Stimulated activated naive CD8-positive, alpha-beta T cell treated with anti-CD3 and anti-CD28 coated beads, Interleukin-15, amount 100 ng/mL, for 72 hours (primary cell): ENCODE results near the gene ATCAY.
A peak's percentile ranks its signal among the peaks of the same experiment; 100 is the strongest.
"Not testable (repeated sequence)": the region's sequence is repeated elsewhere in the genome, so short reads cannot be mapped to it uniquely, and the experiment has no call there.

Experiments
- ATAC-seq: fragments of 150-1000 bp; cut with Tn5 transposase; 2 replicates; pipeline ENCODE4 v1.10.0; 2021; ENCODE audit warnings: mild to moderate bottlenecking, moderate library complexity
- DNase-seq, 2 donors: peaks; one replicate each; pipeline ENCODE4 v3.0.0; 2021 to 2022
- H3K27ac Mint-ChIP-seq, 2 donors: one replicate each; pipeline ENCODE4 v1.8.0; 2022; ENCODE audit warnings: mild to moderate bottlenecking in 2 of 2, mixed read lengths in 2 of 2, moderate library complexity in 2 of 2
- H3K27me3 Mint-ChIP-seq: one replicate; pipeline ENCODE4 v1.8.0; 2022; ENCODE audit warnings: mixed read lengths
- H3K4me1 Mint-ChIP-seq: one replicate; pipeline ENCODE4 v1.8.0; 2022; ENCODE audit warnings: mild to moderate bottlenecking, mixed read lengths
- H3K4me3 Mint-ChIP-seq, 2 donors: one replicate each; pipeline ENCODE4 v1.8.0; 2022; ENCODE audit warnings: mild to moderate bottlenecking in 2 of 2, mixed read lengths in 2 of 2, moderate library complexity in 1 of 2
- H3K9me3 Mint-ChIP-seq, 2 donors: one replicate each; pipeline ENCODE4 v1.8.0; 2022; ENCODE audit warnings: mixed read lengths in 2 of 2

ATCAY gene

GRCh38 chr19:3873151-3873550 is 7.3 kb upstream of the ATCAY start:
- no peak overlapping the region for H3K4me3 Mint-ChIP-seq
- peaks cover 51% of the 10 kb centered on the region for H3K27me3 Mint-ChIP-seq
- H3K4me1 Mint-ChIP-seq, result peaks cover 7% of the 10 kb centered on the region
- H3K9me3 Mint-ChIP-seq, result peaks cover 7 to 11% of the 10 kb centered on the region in 2 donors
- DNase-seq (no peak), ATAC-seq (no peak)
- H3K27ac Mint-ChIP-seq, result no peak overlapping the region

- DNase-seq, H3K4me1 Mint-ChIP-seq, H3K4me3 Mint-ChIP-seq, H3K9me3 Mint-ChIP-seq, ATAC-seq, H3K27ac Mint-ChIP-seq: not testable (repeated sequence)
- H3K27me3 Mint-ChIP-seq, result peaks cover 50% of the 10 kb centered on the region
Measured at GRCh38 chr19:3874695-3875094, 5.8 kb upstream of the ATCAY start.

GRCh38 chr19:3879656-3880055 is 829 bp upstream of the ATCAY start:
- DNase-seq (no peak), ATAC-seq (no peak)
- Mint-ChIP-seq H3K27me3 (peaks cover 62% of the 10 kb centered on the region), H3K4me3 (no peak overlapping the region), H3K9me3 (no peaks in the 10 kb centered on the region), H3K27ac (no peak overlapping the region), H3K4me1 (peaks cover 20% of the 10 kb centered on the region)

- Mint-ChIP-seq H3K4me1 (peaks cover 20% of the 10 kb centered on the region), H3K9me3 (no peaks in the 10 kb centered on the region), H3K27me3 (peaks cover 52% of the 10 kb centered on the region), H3K4me3 (peak overlapping the region in 1 of 2 donors; percentile 4), H3K27ac (no peak overlapping the region)
- ATAC-seq, result no peak
- no peak for DNase-seq
Measured at GRCh38 chr19:3881272-3882040, 971 bp downstream of the ATCAY start.

- H3K27ac Mint-ChIP-seq, result no peak overlapping the region
- peaks cover 52% of the 10 kb centered on the region for H3K27me3 Mint-ChIP-seq
- H3K4me1 Mint-ChIP-seq, result peaks cover 20% of the 10 kb centered on the region
- DNase-seq, result no peak
- no peaks in the 10 kb centered on the region for H3K9me3 Mint-ChIP-seq
- no peak for ATAC-seq
- peak overlapping the region in 1 of 2 donors; percentile 4 for H3K4me3 Mint-ChIP-seq
Measured at GRCh38 chr19:3882041-3882384, 1.5 kb downstream of the ATCAY start.

- Mint-ChIP-seq H3K9me3 (no peaks in the 10 kb centered on the region), H3K27me3 (no peaks in the 10 kb centered on the region), H3K4me3 (no peak overlapping the region), H3K4me1 (no peaks in the 10 kb centered on the region), H3K27ac (no peak overlapping the region)
- no peak for DNase-seq
- ATAC-seq, result no peak
Measured at GRCh38 chr19:3890591-3890990, 10.1 kb downstream of the ATCAY start.

GRCh38 chr19:3893509-3894179 is 13.2 kb downstream of the ATCAY start:
- ATAC-seq (no peak), DNase-seq (no peak)
- peaks cover 6% of the 10 kb centered on the region for H3K4me1 Mint-ChIP-seq
- H3K27me3 Mint-ChIP-seq, result no peaks in the 10 kb centered on the region
- no peaks in the 10 kb centered on the region for H3K9me3 Mint-ChIP-seq
- H3K4me3 Mint-ChIP-seq, result no peak overlapping the region
- no peak overlapping the region for H3K27ac Mint-ChIP-seq

GRCh38 chr19:3894959-3895358 is 14.5 kb downstream of the ATCAY start:
- H3K4me3 Mint-ChIP-seq, DNase-seq, H3K27ac Mint-ChIP-seq, H3K9me3 Mint-ChIP-seq, H3K4me1 Mint-ChIP-seq, ATAC-seq, H3K27me3 Mint-ChIP-seq: not testable (repeated sequence)

- no peak for ATAC-seq
Measured at GRCh38 chr19:3895788-3896187, 15.3 kb downstream of the ATCAY start.

GRCh38 chr19:3897936-3898335 is 17.5 kb downstream of the ATCAY start:
- Mint-ChIP-seq H3K27me3 (no peaks in the 10 kb centered on the region), H3K4me1 (peaks cover 6% of the 10 kb centered on the region), H3K9me3 (no peaks in the 10 kb centered on the region), H3K27ac (no peak overlapping the region), H3K4me3 (no peak overlapping the region)
- ATAC-seq (no peak), DNase-seq (no peak)

More at GRCh38 chr19:3895788-3896187, 15.3 kb downstream of the ATCAY start:
- Mint-ChIP-seq H3K4me1 (peaks cover 6% of the 10 kb centered on the region), H3K27ac (no peak overlapping the region), H3K27me3 (no peaks in the 10 kb centered on the region), H3K4me3 (no peak overlapping the region), H3K9me3 (no peaks in the 10 kb centered on the region)
- DNase-seq, result no peak

GRCh38 chr19:3898426-3898825 is 17.9 kb downstream of the ATCAY start:
- Mint-ChIP-seq H3K27me3 (no peaks in the 10 kb centered on the region), H3K27ac (no peak overlapping the region), H3K9me3 (no peaks in the 10 kb centered on the region), H3K4me3 (no peak overlapping the region), H3K4me1 (peaks cover 6% of the 10 kb centered on the region)
- ATAC-seq (no peak), DNase-seq (no peak)

GRCh38 chr19:3899531-3900294 is 19.2 kb downstream of the ATCAY start:
- no peaks in the 10 kb centered on the region for H3K9me3 Mint-ChIP-seq
- ATAC-seq (no peak), DNase-seq (no peak)
- H3K4me3 Mint-ChIP-seq, result no peak overlapping the region
- H3K27me3 Mint-ChIP-seq, result no peaks in the 10 kb centered on the region
- H3K4me1 Mint-ChIP-seq, result peaks cover 6% of the 10 kb centered on the region
- no peak overlapping the region for H3K27ac Mint-ChIP-seq

- Mint-ChIP-seq H3K4me3 (no peak overlapping the region), H3K27me3 (no peaks in the 10 kb centered on the region), H3K27ac (no peak overlapping the region), H3K4me1 (peaks cover 6% of the 10 kb centered on the region), H3K9me3 (no peaks in the 10 kb centered on the region)
- DNase-seq (no peak), ATAC-seq (no peak)
Measured at GRCh38 chr19:3902317-3902973, 22.0 kb downstream of the ATCAY start.

GRCh38 chr19:3904233-3904632 is 23.7 kb downstream of the ATCAY start:
- no peaks in the 10 kb centered on the region for H3K4me1 Mint-ChIP-seq
- ATAC-seq (no peak), DNase-seq (no peak)
- no peaks in the 10 kb centered on the region for H3K27me3 Mint-ChIP-seq
- no peaks in the 10 kb centered on the region for H3K9me3 Mint-ChIP-seq
- no peak overlapping the region for H3K4me3 Mint-ChIP-seq
- H3K27ac Mint-ChIP-seq, result no peak overlapping the region

GRCh38 chr19:3907626-3908265 is 27.3 kb downstream of the ATCAY start:
- H3K27me3 Mint-ChIP-seq, result no peaks in the 10 kb centered on the region
- H3K4me1 Mint-ChIP-seq, result no peaks in the 10 kb centered on the region
- no peak for DNase-seq
- ATAC-seq, result no peak
- H3K27ac Mint-ChIP-seq, result no peak overlapping the region
- peaks cover 0 to 4% of the 10 kb centered on the region in 2 donors for H3K9me3 Mint-ChIP-seq
- H3K4me3 Mint-ChIP-seq, result no peak overlapping the region
